Coronary artery (tissue), 2 donors: ENCODE data around the gene KIAA1671.

Experiments
- DNase-seq: peaks from one replicate; pipeline ENCODE4 v3.0.0-alpha.2; 2017; ENCODE audit warnings: low spot score
- H3K27ac ChIP-seq, 2 donors: fragments of 200-600 bp; sonication (generic); one replicate each; pipeline ENCODE4 v1.5.1; 2016 to 2019
- H3K4me3 ChIP-seq: fragments of 200-600 bp; sonication (generic); 2 replicates; pipeline ENCODE4 v1.5.1; 2016; ENCODE audit warnings: mild to moderate bottlenecking, moderate library complexity
- CTCF ChIP-seq: fragments of 200-600 bp; sonication (generic); IDR thresholded peaks from one replicate; pipeline ENCODE4 v1.5.1; 2019; ENCODE audit warnings: antibody characterized with exemption

The KIAA1671 gene

GRCh38 chr22:25136953-25137576 lies 184.5 kb downstream of the KIAA1671 start:
- no peak overlapping the region for H3K4me3 ChIP-seq
- no peak for DNase-seq
- no peak overlapping the region for H3K27ac ChIP-seq
- TF ChIP-seq CTCF, result no peak

- no peak for TF ChIP-seq CTCF
- Histone ChIP-seq H3K27ac (no peak overlapping the region), H3K4me3 (no peak overlapping the region)
- no peak for DNase-seq
Observed at GRCh38 chr22:25137577-25138525, 185.3 kb downstream of the KIAA1671 start.

GRCh38 chr22:25139062-25139461 lies 186.5 kb downstream of the KIAA1671 start:
- Histone ChIP-seq H3K4me3 (no peak overlapping the region), H3K27ac (peak overlapping the region in 1 of 2 donors; percentile 7)
- no peak for TF ChIP-seq CTCF
- DNase-seq, result no peak

- TF ChIP-seq CTCF, result no peak
Observed at GRCh38 chr22:25142102-25142501, 189.6 kb downstream of the KIAA1671 start.

GRCh38 chr22:25143156-25144076 lies 190.9 kb downstream of the KIAA1671 start:
- no peak for DNase-seq
- H3K27ac ChIP-seq, result peak overlapping the region in 1 of 2 donors; percentile 22

More at GRCh38 chr22:25142102-25142501, 189.6 kb downstream of the KIAA1671 start:
- DNase-seq, result no peak
- H3K27ac ChIP-seq, result no peak overlapping the region
- no peak overlapping the region for H3K4me3 ChIP-seq

More at GRCh38 chr22:25143156-25144076, 190.9 kb downstream of the KIAA1671 start:
- no peak for TF ChIP-seq CTCF
- no peak overlapping the region for H3K4me3 ChIP-seq
